SU-DHL-6 (cell line): ENCODE data around the gene AGBL3.
"Not testable (repeated sequence)": the region's sequence is repeated elsewhere in the genome, so short reads cannot be mapped to it uniquely, and the experiment has no call there.

Experiments
- CTCF ChIP-seq: fragments of 200-600 bp; sonication (generic); IDR thresholded peaks from one replicate; pipeline ENCODE4 v1.5.1; 2017; ENCODE audit warnings: antibody characterized with exemption, mild to moderate bottlenecking, low read length, moderate library complexity; ENCODE audit not compliant: insufficient read depth, poor library complexity, severe bottlenecking
- EZH2phosphoT487 ChIP-seq: fragments of 200-600 bp; sonication (generic), shearing (Covaris generic); conservative IDR thresholded peaks from 2 replicates; pipeline ENCODE4 v1.6.1; 2018; ENCODE audit warnings: mild to moderate bottlenecking, antibody characterized with exemption, low read length, moderate library complexity, mixed read lengths

GRCh38 chr7:135171581-135172291, 185.4 kb downstream of the AGBL3 start:
- not testable (repeated sequence) for TF ChIP-seq CTCF, EZH2phosphoT487
